Stromal cell of bone marrow (primary cell): ENCODE results near the gene OR13C2.
"Not testable (repeated sequence)": the region's sequence is repeated elsewhere in the genome, so short reads cannot be mapped to it uniquely, and the experiment has no call there.

ENCODE experiments used
- DNase-seq: peaks from one replicate; pipeline ENCODE4 v3.0.0-alpha.2; 2012; ENCODE audit warnings: low read depth

OR13C2 gene, protein sequence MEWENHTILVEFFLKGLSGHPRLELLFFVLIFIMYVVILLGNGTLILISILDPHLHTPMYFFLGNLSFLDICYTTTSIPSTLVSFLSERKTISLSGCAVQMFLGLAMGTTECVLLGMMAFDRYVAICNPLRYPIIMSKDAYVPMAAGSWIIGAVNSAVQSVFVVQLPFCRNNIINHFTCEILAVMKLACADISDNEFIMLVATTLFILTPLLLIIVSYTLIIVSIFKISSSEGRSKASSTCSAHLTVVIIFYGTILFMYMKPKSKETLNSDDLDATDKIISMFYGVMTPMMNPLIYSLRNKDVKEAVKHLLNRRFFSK

GRCh38 chr9:104605527-104605926, at the start of gene OR13C2:
Gene OR13C2, minus strand, starts transcription at chr9:104605627. Its CDS starts 0 bp downstream, at chr9:104605627.
- not testable (repeated sequence) for DNase-seq

DNA sequence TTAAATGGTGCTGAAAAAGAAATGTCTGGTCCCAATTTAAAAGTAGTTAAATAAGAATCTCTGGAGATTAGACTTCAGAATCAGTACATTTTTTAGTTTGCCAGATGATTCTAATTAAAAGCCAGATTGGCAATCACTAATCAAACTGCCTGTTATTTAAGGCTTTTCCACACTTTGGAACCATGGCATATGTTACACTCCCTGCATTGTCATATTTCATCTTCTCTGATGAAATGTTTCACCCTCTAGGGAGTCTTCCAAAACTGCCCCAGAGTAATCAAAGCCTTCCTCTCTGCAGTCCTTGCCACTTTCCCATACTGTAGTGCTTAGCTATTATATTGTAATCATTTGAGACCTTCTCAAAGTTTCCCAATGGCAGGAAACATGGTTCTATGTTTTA, 30.0 kb upstream of the OR13C2 start:
- DNase-seq, result no peak

DNA sequence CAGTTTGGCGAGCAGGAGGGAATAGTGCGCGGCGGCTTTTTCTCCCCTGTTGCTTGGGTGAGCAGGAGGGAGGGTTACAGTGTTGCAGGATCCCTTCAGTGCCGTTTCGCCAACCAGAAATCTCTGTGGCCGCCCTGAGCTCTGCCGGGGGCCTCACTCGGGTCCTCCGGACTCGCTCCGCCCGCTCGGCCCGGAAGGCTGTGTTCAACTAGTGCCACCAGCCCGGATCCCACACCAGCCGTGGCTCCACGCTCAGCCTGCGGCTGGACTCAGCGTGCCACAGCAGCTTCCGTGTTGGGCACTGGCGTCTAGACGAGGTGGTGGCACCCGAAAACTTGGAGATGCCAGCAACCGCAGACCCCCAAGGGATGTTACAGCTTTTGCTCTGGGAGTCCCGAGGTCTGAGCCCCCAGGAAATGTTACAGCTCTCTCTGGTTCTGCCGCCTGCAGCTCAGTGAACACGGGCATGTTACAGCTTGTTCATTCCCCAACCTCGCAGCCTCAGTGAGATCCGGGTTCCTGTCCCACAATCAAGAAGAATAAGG, 28.6 kb upstream of the OR13C2 start:
- no peak for DNase-seq

DNA sequence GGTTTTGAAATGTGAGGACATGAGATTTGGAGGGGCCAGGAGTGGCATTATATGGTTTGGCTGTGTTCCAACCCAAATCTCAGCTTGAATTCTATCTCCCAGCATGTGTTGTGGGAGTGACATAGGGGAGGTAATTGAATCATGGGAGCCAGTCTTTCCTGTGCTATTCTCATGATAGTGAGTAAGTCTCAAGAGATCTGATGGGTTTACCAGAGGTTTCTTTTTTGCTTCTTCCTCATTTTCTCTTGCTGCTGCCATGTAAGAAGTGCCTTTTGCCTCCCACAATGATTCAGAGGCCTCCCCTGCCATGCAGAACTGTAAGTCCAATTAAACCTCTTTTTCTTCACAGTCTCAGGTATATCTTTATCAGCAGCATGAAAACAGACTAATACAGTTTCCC, 20.5 kb upstream of the OR13C2 start:
- not testable (repeated sequence) for DNase-seq

DNA sequence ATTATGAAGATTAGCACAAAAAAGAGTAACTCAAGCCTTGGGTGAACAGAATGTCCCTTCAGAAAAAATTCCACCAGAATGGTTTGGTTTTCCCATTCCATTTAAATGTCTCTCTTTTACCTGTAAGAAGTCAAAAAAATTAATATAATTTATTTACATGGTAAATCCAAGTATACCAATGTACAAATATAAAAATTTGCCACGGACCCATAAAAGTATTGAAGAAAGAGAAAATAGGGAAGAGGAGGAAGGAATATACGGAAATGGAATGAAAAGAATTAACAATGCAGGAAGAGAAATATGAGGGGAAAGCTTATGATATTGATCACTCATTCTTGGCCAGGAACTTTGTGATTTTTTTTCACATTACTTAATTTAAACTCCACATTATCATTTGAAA, 12.7 kb upstream of the OR13C2 start, which contains the start of gene OR13C9:
Gene OR13C9, minus strand, starts transcription at position 101 of the 400 bp plus-strand sequence. Its CDS starts 0 bp downstream, at position 101.
- DNase-seq, result no peak

- no peak for DNase-seq
These were observed 12.0 kb upstream of the OR13C2 start for GRCh38 chr9:104617418-104617817.

DNA sequence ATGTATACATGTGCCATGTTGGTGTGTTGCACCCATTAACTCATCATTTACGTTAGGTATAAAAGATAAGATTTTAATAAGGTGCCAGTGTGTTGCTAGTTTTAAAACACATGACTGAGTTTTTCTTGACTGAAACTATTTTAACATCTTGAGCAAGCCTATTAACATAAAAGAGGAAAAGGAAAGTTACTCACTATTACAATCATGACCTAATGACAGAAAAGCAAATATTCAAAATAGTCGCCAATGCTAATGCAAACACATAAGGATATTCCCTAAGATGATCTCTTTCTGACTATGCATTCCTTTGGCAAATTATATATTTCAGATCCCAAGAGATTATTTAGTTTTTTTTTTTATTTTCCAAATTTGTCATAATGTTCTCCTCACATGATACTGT, 5.8 kb upstream of the OR13C2 start:
- DNase-seq, result no peak

GRCh38 chr9:104608336-104608735, 2.9 kb upstream of the OR13C2 start:
- no peak for DNase-seq

DNA sequence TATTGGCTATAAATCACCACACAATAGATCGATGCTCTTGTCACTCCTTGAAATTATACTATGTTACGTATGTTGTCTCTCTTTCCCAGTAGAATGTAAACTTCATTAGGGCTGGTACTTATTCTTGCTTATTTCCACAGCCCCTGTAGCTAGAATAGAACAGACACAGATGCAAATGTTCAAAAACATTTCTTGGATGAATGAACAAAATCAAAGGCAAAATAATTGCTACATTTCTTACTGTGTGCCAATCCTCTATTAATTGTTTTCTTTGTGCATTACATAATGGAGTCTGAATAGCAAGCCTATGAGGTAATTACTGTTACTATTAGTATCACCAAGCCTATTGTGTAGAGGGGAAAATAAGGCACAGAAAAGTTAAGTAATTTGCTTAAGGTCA, 725 bp upstream of the OR13C2 start:
- DNase-seq, result no peak

- DNase-seq, result no peak
These were observed 626 bp downstream of the OR13C2 start for GRCh38 chr9:104604801-104605200.

DNA sequence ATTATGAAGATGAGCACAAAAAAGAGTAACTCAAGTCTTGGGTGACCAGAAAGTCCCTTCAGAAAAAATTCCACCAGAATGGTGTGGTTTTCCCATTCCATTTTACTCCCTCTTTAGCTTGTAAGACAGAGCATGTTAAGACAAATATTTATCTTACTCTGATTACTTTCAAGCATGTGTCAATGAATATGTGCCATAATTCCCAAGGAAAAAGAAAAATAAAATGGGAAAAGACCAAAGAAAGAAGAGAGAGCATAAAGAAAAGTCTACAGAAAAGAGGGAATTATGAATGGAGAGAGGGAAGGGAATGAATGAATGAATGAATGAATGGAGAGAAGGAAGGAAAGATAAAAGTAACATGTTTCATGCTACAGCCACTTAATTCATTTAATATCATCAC, 6.1 kb downstream of the OR13C2 start, which contains the start of gene OR13C5:
Gene OR13C5, minus strand, starts transcription at position 101 of the 400 bp plus-strand sequence. Its CDS starts 0 bp downstream, at position 101.
- not testable (repeated sequence) for DNase-seq

DNA sequence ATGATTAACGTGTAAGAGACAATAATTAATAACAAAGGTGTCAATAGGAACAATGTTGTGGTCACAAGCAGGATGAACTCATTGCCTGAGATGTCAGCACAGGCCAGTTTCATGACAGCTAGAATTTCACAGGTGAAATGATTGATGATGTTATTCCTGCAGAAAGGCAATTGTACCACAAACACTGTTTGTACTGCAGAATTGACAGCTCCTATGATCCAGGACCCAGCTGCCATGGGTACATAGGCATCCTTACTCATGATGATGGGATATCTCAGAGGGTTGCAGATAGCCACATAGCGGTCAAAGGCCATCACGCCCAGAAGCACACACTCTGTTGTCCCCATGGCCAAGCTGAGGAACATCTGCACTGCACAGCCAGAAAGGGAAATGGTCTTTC, 6.7 kb downstream of the OR13C2 start:
- DNase-seq, result not testable (repeated sequence)

GRCh38 chr9:104589626-104590025, 15.8 kb downstream of the OR13C2 start:
- no peak for DNase-seq

DNA sequence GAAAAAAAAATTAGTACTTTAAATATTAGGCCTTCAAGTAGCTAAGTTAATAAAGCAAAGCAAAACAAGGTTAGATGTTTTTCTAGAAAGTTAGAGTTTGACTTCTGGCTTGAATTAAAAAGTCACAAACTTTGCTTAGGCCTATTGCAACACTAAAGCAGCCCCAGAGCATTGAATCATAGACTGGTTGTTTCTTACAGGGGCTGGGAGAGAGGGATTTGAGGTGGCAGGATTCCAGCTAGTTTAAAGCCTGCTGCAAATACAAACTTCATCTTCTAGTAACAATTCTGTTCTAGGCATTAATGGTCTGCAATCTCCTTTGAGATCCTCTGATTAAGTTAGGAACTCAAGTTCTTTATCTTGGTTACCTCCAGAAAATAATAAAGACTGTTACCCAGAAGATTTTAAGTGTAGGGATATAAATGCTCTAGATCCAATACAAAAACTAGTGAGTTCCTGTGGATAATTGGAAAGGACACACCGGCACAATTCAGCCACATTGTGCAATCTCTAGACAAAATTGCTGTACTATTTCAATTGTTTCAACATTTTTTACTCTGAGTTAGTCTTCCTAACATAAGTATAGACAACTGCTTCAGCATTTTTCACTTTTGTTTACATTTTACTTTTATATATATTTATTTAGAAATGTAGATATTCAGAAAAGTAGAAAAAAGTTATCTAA, 18.8 kb downstream of the OR13C2 start:
- DNase-seq, result peak; percentile 77

DNA sequence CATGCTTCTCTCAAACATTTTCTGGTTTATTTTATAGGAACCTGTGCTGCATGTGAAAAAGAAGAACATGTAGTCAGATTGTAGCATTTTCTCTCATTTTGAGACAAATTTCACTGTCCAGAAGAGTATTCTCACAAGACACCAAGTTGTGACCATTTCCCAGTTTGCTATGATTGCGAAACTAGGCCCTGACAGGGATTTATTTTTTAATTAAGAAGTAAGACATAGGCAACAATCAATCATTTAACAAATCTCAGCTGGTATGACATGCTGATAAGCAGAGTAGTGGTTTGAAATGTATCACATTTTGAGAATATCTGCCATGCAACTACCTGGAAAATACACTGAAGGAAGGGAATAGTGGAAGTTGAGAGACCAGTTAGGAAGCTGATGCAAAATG, 24.9 kb downstream of the OR13C2 start:
- no peak for DNase-seq

DNA sequence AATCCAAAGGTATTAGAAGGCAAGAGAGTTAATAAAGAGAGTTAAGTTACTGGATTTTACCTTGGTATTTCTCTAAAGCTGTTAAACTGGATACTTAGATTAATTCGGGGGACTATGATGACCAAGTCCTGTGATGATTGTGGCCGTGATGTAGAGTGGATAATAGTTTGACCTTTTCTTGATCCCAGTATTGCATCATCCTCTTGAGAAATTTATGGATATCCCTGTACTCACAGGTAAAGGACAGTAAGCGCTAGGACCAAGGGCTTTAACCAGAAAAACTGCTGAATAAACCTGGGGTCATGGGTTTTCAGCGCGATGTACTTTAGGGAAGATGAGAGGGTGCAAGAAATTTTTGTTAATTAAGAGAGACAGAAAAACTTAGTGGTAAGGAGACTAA, 28.2 kb downstream of the OR13C2 start:
- DNase-seq, result no peak

DNA sequence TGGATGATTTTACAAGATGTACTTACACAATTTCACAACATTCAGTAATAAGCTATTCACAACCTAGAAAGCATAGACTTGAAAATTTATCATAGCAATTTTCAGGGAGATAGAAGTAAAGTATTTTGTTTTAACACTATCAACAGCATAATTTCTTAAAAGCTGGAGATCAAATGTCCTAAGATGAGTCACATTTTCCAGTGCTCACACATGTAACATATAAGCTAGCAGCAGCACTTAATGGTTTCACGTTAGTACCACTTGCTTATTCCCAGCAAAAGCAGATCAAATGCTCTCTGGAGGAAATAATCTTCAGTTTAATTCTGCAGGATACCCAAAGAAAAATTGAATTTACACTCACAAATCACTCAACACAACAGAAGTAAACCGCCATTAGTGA, 30.0 kb downstream of the OR13C2 start:
- DNase-seq, result peak; percentile 9

DNA sequence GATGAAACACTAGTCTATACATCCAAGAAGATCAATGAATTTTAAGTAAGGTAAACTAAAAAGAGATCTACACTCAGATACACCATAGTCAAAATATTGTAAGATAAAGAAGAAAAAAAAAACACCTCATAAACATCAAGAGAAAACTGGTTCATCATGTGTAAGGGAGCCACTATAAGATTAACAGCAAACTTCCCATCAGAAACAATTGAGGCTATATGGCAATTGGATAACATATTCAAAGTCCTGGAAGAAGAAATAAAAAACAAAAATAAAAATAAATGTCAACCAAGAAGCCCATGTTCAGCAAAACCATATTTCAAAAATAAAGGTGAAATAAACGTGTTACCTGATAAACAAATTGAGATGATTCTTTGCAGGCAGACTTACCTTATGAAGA, 32.8 kb downstream of the OR13C2 start:
- DNase-seq, result no peak

DNA sequence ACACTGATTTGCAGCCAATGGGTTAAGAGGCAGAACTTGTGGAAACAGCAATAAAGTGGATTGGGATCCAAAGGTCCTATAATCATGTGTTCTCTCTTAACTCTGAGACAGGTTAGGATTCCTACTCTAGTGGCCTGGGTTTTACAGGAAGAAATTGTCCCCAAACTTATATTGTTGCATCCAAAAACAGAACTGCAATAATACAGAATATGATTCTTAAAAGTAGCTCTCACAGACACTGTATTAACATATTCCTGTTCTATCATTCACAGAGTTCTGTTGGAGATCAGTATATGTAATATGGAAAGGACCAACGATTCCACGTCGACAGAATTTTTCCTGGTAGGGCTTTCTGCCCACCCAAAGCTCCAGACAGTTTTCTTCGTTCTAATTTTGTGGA, 36.6 kb downstream of the OR13C2 start, which contains the start of gene OR13C8:
Gene OR13C8, plus strand, starts transcription at position 301 of the 400 bp plus-strand sequence. Its CDS starts 0 bp downstream, at position 301.
- DNase-seq, result no peak

DNA sequence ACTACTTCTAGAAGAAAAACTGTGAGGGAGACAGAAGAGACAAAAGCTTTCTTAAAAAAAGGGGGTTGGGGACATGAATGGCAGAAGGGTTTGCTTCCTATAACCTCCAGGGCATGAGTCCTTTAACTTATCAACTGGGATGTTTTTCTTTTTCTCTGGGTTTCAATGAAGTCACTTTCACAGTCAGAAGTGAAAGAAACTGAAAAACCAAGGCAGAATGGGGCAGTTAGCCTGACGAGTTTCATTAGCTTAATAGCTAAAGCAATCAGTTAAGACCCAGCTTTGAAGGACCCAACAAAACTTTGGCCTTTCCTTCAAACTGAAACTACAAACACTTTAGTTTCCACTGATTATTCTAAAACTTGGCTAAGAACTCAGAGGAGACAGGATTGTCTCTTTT, 41.1 kb downstream of the OR13C2 start:
- DNase-seq, result no peak

GRCh38 chr9:104556830-104557634, 48.4 kb downstream of the OR13C2 start:
- no peak for DNase-seq

GRCh38 chr9:104555521-104555920, 49.9 kb downstream of the OR13C2 start:
- no peak for DNase-seq
